Smooth muscle cell (in vitro differentiated cells): ENCODE data around the gene BMP6. TPM values are rescaled to one million over a fixed set of nuclear protein-coding genes. Genes with fewer than 3 reads are reported as not detected.

Experiments used
- DNase-seq: peaks from one replicate; lab custom pipeline; 2025; ENCODE audit not compliant: unreplicated experiment; lab: John Stamatoyannopoulos, UW
- H2AFZ ChIP-seq: fragments of 200-600 bp; sonication (generic); 2 replicates; pipeline ENCODE4 v1.6.0; 2016; ENCODE audit warnings: antibody characterized with exemption, low read depth, mild to moderate bottlenecking
- H3F3A ChIP-seq: fragments of 200-600 bp; sonication (generic); 2 replicates; pipeline ENCODE4 v1.6.0; 2017; ENCODE audit warnings: antibody characterized with exemption, low read depth
- H3K27ac ChIP-seq: fragments of 200-600 bp; sonication (generic); 2 replicates; pipeline ENCODE4 v1.5.1; 2016; ENCODE audit warnings: low read depth, mild to moderate bottlenecking
- H3K27me3 ChIP-seq: fragments of 200-600 bp; sonication (generic); 2 replicates; pipeline ENCODE4 v1.6.1; 2016; ENCODE audit warnings: low read depth, mild to moderate bottlenecking
- H3K36me3 ChIP-seq: fragments of 200-600 bp; sonication (generic); 2 replicates; pipeline ENCODE4 v1.5.1; 2016; ENCODE audit warnings: low read depth
- H3K4me1 ChIP-seq: fragments of 200-600 bp; sonication (generic); 2 replicates; pipeline ENCODE4 v1.5.1; 2016; ENCODE audit warnings: low read depth
- H3K4me2 ChIP-seq: fragments of 200-600 bp; sonication (generic); 2 replicates; pipeline ENCODE4 v1.6.0; 2016; ENCODE audit warnings: mild to moderate bottlenecking
- H3K4me3 ChIP-seq: fragments of 200-600 bp; sonication (generic); 2 replicates; pipeline ENCODE4 v1.5.1; 2016; ENCODE audit warnings: mild to moderate bottlenecking
- H3K79me2 ChIP-seq: fragments of 200-600 bp; sonication (generic); 2 replicates; pipeline ENCODE4 v1.6.0; 2016; ENCODE audit warnings: low read depth, mild to moderate bottlenecking
- H3K9ac ChIP-seq: fragments of 200-600 bp; sonication (generic); 2 replicates; pipeline ENCODE4 v1.6.0; 2016; ENCODE audit warnings: low read depth
- H3K9me3 ChIP-seq: fragments of 200-600 bp; sonication (generic); replicated peaks from 2 replicates; pipeline ENCODE4 v1.5.1; 2016; ENCODE audit warnings: low read depth
- H4K20me1 ChIP-seq: fragments of 200-600 bp; sonication (generic); 2 replicates; pipeline ENCODE4 v1.6.0; 2016; ENCODE audit warnings: low read depth
- WGBS: methylation state at CpG from one replicate; pipeline ENCODE4 v1.1.7; 2016; ENCODE audit warnings: low lambda C conversion rate; 5-methylcytosine and 5-hydroxymethylcytosine counted together
- polyA plus RNA-seq: library from polyadenylated mRNA; unstranded; fragments of >200 nt; fragmentation: Nextera tagmentation; extraction: Ambion mirVana; gene quantifications from 2 replicates; pipeline ENCODE4 v1.2.1, GENCODE V29; 2016
- total RNA-seq: library from RNA; depleted of rRNA; stranded (reverse); fragments of >200 nt; gene quantifications from 2 replicates; pipeline ENCODE4 v1.2.3, GENCODE V29; 2014
- TF ChIP-seq, protein P1 (sequence below): fragments of 200-600 bp; sonication (generic); IDR thresholded peaks from 2 replicates; pipeline ENCODE4 v1.5.1; 2017; ENCODE audit warnings: borderline replicate concordance, mild to moderate bottlenecking, antibody characterized with exemption; ENCODE audit not compliant: insufficient read depth, poor library complexity, severe bottlenecking

BMP6 gene
- total and polyA plus RNA-seq, 2 experiments from 2014 or later, result 14.5 to 17.0 TPM

DNA sequence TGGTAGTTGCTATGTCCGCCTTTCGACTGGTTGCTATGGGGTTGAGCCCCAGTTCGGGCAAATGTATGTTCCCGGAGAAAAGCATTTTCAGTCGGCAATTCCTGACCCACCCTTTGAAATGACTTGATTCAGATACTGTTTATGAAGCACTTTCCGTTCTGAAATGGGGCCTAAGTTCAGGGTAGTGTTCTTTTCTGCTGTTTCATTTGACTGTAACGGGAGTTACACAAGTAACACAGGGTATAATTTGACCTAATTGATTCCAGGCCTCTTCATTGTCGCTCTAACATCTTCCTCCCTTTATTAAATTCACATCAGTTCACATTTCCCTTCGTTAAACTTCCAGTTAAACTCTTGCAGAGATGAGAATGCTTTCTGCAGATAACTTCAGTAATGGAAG is 85.5 kb downstream of the BMP6 start:
- WGBS, result 77% methylated on average over 9 of the region's 9 CpGs
- H3K36me3 ChIP-seq, result no peaks in the 10 kb centered on the region
- H3K4me3 ChIP-seq, result no peak overlapping the region
- no peak overlapping the region for H3K4me2 ChIP-seq
- no peak overlapping the region for H2AFZ ChIP-seq
- no peaks in the 10 kb centered on the region for H3K27me3 ChIP-seq
- TF ChIP-seq, protein P1, sequence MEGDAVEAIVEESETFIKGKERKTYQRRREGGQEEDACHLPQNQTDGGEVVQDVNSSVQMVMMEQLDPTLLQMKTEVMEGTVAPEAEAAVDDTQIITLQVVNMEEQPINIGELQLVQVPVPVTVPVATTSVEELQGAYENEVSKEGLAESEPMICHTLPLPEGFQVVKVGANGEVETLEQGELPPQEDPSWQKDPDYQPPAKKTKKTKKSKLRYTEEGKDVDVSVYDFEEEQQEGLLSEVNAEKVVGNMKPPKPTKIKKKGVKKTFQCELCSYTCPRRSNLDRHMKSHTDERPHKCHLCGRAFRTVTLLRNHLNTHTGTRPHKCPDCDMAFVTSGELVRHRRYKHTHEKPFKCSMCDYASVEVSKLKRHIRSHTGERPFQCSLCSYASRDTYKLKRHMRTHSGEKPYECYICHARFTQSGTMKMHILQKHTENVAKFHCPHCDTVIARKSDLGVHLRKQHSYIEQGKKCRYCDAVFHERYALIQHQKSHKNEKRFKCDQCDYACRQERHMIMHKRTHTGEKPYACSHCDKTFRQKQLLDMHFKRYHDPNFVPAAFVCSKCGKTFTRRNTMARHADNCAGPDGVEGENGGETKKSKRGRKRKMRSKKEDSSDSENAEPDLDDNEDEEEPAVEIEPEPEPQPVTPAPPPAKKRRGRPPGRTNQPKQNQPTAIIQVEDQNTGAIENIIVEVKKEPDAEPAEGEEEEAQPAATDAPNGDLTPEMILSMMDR, result no peak
- H3K4me1 ChIP-seq, result no peaks in the 10 kb centered on the region
- DNase-seq, result no peak
- no peak overlapping the region for H3K9ac ChIP-seq
- H3K79me2 ChIP-seq, result no peaks in the 10 kb centered on the region
- no peaks in the 10 kb centered on the region for H3K9me3 ChIP-seq
- H4K20me1 ChIP-seq, result peaks cover 4% of the 10 kb centered on the region
- H3F3A ChIP-seq, result no peaks in the 10 kb centered on the region
- no peak overlapping the region for H3K27ac ChIP-seq

DNA sequence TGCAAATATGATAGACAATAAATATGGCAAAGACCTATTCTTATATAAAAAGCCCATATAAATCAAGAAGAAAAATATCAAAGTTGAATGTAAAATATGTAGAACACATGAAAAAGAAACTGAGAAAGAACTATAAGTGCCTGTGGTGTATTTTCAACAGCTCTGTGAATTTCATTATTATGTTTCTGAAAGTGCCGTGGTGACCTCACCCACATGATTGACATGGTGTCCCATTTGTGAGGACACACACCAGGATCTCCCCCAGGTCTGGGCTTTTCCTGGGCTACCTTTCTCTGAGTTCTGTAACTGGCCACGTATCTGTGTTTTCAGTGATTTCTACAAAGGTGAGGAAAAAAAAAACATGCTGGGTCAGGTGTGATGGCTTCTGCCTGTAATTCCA is 86.7 kb downstream of the BMP6 start:
- no peak overlapping the region for H3K27ac ChIP-seq
- H3K4me1 ChIP-seq, result no peaks in the 10 kb centered on the region
- no peak overlapping the region for H3K9ac ChIP-seq
- no peak overlapping the region for H2AFZ ChIP-seq
- no peaks in the 10 kb centered on the region for H3F3A ChIP-seq
- H3K4me2 ChIP-seq, result no peak overlapping the region
- H3K9me3 ChIP-seq, result no peaks in the 10 kb centered on the region
- peaks cover 4% of the 10 kb centered on the region for H4K20me1 ChIP-seq
- H3K27me3 ChIP-seq, result no peaks in the 10 kb centered on the region
- no peak overlapping the region for H3K4me3 ChIP-seq
- H3K79me2 ChIP-seq, result no peaks in the 10 kb centered on the region
- TF ChIP-seq, protein P1, result no peak
- WGBS, result 64% methylated on average over 2 of the region's 2 CpGs
- no peaks in the 10 kb centered on the region for H3K36me3 ChIP-seq
- no peak for DNase-seq

DNA sequence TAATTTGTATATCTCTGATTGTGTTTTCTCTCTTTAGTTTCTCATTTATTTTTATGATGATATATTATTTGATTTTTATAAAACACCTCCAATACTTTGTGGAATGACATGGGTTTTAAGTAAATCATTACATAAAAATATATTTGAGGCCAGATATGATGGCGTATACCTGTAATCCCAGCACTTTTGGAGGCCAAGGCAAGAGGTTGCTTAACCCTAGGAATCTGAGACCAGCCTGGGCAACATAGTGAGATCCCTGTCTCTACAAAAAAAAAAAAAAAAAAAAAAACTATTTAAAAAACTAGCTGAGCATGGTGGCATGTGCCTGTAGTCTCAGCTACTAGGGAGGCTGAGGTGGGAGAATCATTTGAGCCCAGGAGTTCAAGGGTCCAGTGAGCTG is 87.3 kb downstream of the BMP6 start:
- Histone ChIP-seq H3K4me2 (no peak overlapping the region), H3K27ac (no peak overlapping the region), H3K36me3 (no peaks in the 10 kb centered on the region), H3K27me3 (no peaks in the 10 kb centered on the region), H3F3A (no peaks in the 10 kb centered on the region), H3K4me1 (no peaks in the 10 kb centered on the region), H3K9me3 (no peaks in the 10 kb centered on the region), H3K9ac (no peak overlapping the region), H3K4me3 (no peak overlapping the region), H3K79me2 (no peaks in the 10 kb centered on the region), H4K20me1 (peaks cover 4% of the 10 kb centered on the region), H2AFZ (no peak overlapping the region)
- TF ChIP-seq, protein P1, result no peak
- WGBS, result 90% methylated on average over 1 of the region's 1 CpG
- DNase-seq, result no peak

DNA sequence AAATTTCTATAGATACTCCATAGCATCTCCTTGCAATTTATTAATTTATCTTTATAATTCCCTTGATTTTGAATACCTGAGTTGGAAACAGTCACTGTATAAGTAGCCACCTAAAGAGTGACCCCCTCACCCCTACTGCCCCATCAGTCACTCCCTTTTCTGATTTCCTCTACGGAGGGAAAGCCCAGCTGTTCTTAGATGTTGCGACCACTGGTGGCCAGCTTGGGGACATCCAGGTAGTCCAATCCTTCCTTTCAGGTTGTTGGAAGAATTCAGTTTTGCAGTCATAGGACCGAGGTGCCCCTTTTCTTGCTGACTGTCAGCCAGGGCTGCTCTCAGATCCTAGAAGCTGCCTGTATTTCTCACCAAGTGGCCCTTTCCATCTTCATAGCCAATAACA is 87.8 kb downstream of the BMP6 start:
- H3F3A ChIP-seq, result no peaks in the 10 kb centered on the region
- H3K36me3 ChIP-seq, result no peaks in the 10 kb centered on the region
- no peak overlapping the region for H2AFZ ChIP-seq
- DNase-seq, result no peak
- no peak overlapping the region for H3K27ac ChIP-seq
- no peaks in the 10 kb centered on the region for H3K9me3 ChIP-seq
- H3K4me2 ChIP-seq, result no peak overlapping the region
- H3K27me3 ChIP-seq, result no peaks in the 10 kb centered on the region
- no peak overlapping the region for H3K9ac ChIP-seq
- no peaks in the 10 kb centered on the region for H3K79me2 ChIP-seq
- 50% methylated on average over 3 of the region's 3 CpGs for WGBS
- peaks cover 4% of the 10 kb centered on the region for H4K20me1 ChIP-seq
- no peaks in the 10 kb centered on the region for H3K4me1 ChIP-seq
- H3K4me3 ChIP-seq, result no peak overlapping the region
- TF ChIP-seq, protein P1, result peak; percentile 4
